ENCODE measurements around the gene MARCHF4. TPM values are rescaled to one million over a fixed set of nuclear protein-coding genes. Genes with fewer than 3 reads are reported as not detected.

Gene MARCHF4
- total and polyA plus RNA-seq, 2 of the 4 experiments (the other 2 are of a cell fraction) = 2.3 to 12.0 TPM

- no peak overlapping the region; the same call in 2 of the 3 replicates for H2BK15ac ChIP-seq (ENCODE audit: low read depth, low read length)
- H3K4me1 ChIP-seq (ENCODE audit: control insufficient read depth, insufficient read depth, low read length) = peaks cover 33% of the 10 kb centered on the region
- WGBS, 2 experiments (ENCODE audit: extremely low coverage in 2 of 2, insufficient read length in 1 of 2) = no CpG with 5 or more reads among the region's 4 CpGs
- dilution Hi-C loops (cut with HindIII; ENCODE audit: low sequenced_read_pairs, unreplicated experiment) = no loop called here
- H3K27me3 ChIP-seq (ENCODE audit: control insufficient read depth, insufficient read depth, low read length) = no peaks in the 10 kb centered on the region
- no peak overlapping the region for H2BK5ac ChIP-seq (ENCODE audit: low read depth, low read length, poor library complexity, severe bottlenecking)
- no peak overlapping the region for H3K56ac ChIP-seq (ENCODE audit: extremely low read depth, insufficient read depth, low read length)
- H3K9me1 ChIP-seq (ENCODE audit: insufficient read depth, low read length) = peaks cover 49% of the 10 kb centered on the region
- BruUV-seq (replicated peaks) = no TSS peak
- H3K4ac ChIP-seq (ENCODE audit: low read depth, low read length) = no peak overlapping the region; the same call in 1 of the 2 replicates
- H2AFZ ChIP-seq (replicated peaks; ENCODE audit: low read length, poor library complexity) = no peak overlapping the region
- no peak overlapping the region for H3K9ac ChIP-seq (ENCODE audit: low read depth, low read length)
- 0 out of 2 replicates have a peak overlapping the region, but pooled peaks have one; percentile 21 for H3K23ac ChIP-seq (ENCODE audit: low read depth, low read length)
- no peaks in the 10 kb centered on the region for H3K9me3 ChIP-seq (ENCODE audit: control insufficient read depth, insufficient read depth, low read length)
- H2AK5ac ChIP-seq (ENCODE audit: low read depth, low read length) = no peak overlapping the region
- no peak overlapping the region for H3K27ac ChIP-seq (ENCODE audit: insufficient read depth, low read length)
- ATAC-seq (ENCODE audit: low read depth) (no peak), DNase-seq (no peak)
- no peak overlapping the region for H4K91ac ChIP-seq (ENCODE audit: insufficient read depth, low read depth, low read length)
- TF ChIP-seq RCOR1 (IDR thresholded peaks at IDR 0.05; ENCODE audit: insufficient replicate concordance, low read length) (no peak), RFX5 (IDR thresholded peaks at IDR 0.05; ENCODE audit: low read depth, low read length) (no peak), NFE2L2 (IDR thresholded peaks at IDR 0.05; ENCODE audit: low read depth, low read length) (no peak), CHD1 (IDR thresholded peaks at IDR 0.05; ENCODE audit: low read depth, low read length) (no peak), USF2 (IDR thresholded peaks at IDR 0.05; ENCODE audit: low read depth, low read length) (no peak), SMC3 (IDR thresholded peaks at IDR 0.05; ENCODE audit: low read depth, low read length) (no peak), RAD21 (IDR thresholded peaks at IDR 0.05; ENCODE audit: low read length) (no peak), BHLHE40 (IDR thresholded peaks at IDR 0.05; ENCODE audit: low read depth, low read length) (no peak), MXI1 (IDR thresholded peaks at IDR 0.05; ENCODE audit: borderline replicate concordance, low read depth, low read length) (no peak)
- TF ChIP-seq, protein P1, sequence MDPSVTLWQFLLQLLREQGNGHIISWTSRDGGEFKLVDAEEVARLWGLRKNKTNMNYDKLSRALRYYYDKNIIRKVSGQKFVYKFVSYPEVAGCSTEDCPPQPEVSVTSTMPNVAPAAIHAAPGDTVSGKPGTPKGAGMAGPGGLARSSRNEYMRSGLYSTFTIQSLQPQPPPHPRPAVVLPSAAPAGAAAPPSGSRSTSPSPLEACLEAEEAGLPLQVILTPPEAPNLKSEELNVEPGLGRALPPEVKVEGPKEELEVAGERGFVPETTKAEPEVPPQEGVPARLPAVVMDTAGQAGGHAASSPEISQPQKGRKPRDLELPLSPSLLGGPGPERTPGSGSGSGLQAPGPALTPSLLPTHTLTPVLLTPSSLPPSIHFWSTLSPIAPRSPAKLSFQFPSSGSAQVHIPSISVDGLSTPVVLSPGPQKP (IDR thresholded peaks at IDR 0.05; ENCODE audit: borderline replicate concordance, low read depth, low read length) = no peak
- H3K36me3 ChIP-seq (ENCODE audit: control insufficient read depth, insufficient read depth, low read length) = no peaks in the 10 kb centered on the region
- 0 out of 2 replicates have a peak overlapping the region, but pooled peaks have one; percentile 49 for H3K14ac ChIP-seq (replicated peaks; ENCODE audit: low read depth, low read length)
- H2BK120ac ChIP-seq (ENCODE audit: low read depth, low read length) = no peak overlapping the region
- no peak overlapping the region for H4K8ac ChIP-seq (ENCODE audit: low read depth in 2 of 2, low read length in 2 of 2)
- peaks cover 8% of the 10 kb centered on the region; the same call in 1 of the 2 replicates for H4K20me1 ChIP-seq (ENCODE audit: insufficient read depth, low read length)
- intact Hi-C loops (cut with micrococcal nuclease) = no loop called here
- H4K5ac ChIP-seq (ENCODE audit: low read depth, low read length) = no peak overlapping the region
- in situ Hi-C loops (cut with MboI; ENCODE audit: low sequenced_read_pairs) = no loop called here
- CTCF ChIA-PET = no interaction called here
- H3K4me2 ChIP-seq (ENCODE audit: low read depth, low read length) = no peak overlapping the region
- peak overlapping the region; percentile 21; the same call in 1 of the 2 replicates for H2BK20ac ChIP-seq (ENCODE audit: low read depth, low read length)
- H3K18ac ChIP-seq (ENCODE audit: low read depth, low read length) = no peak overlapping the region
- no peak overlapping the region for H3K4me3 ChIP-seq (ENCODE audit: insufficient read depth, low read depth, low read length)
- H2AK9ac ChIP-seq (replicated peaks; ENCODE audit: low read depth, low read length, poor library complexity) = no peak overlapping the region
- H3K79me1 ChIP-seq (ENCODE audit: low read depth in 1 of 2, low read length in 2 of 2) = peaks cover 37 to 87% of the 10 kb centered on the region in 2 experiments
- POLR2A ChIA-PET (ENCODE audit: unreplicated experiment) = no interaction called here
These were observed 27.4 kb downstream of the MARCHF4 start for GRCh38 chr2:216344950-216345300.

All from IMR-90 (cell line).